ENCODE results near the gene HS3ST1. TPM values are rescaled to one million over a fixed set of nuclear protein-coding genes. Genes with fewer than 3 reads are reported as not detected.
A peak's percentile ranks its signal among the peaks of the same experiment; 100 is the strongest.

HS3ST1 gene
- total RNA-seq, 1 experiment from 2014 or later: 12.3 TPM

GRCh38 chr4:11470438-11471045 lies 41.8 kb upstream of the HS3ST1 start:
- no peak overlapping the region for H3K4me2 ChIP-seq
- POLR2A ChIA-PET (ENCODE audit: unreplicated experiment): interaction anchor here (0.5 to 1.1 kb wide), 4 partner anchors 158 to 230 kb away, joined by 4 to 8 read pairs (median 4); no protein-coding TSS in a partner anchor
- H3K9me3 ChIP-seq (ENCODE audit: insufficient read depth, low read depth): no peaks in the 10 kb centered on the region
- H3K27ac ChIP-seq: no peak overlapping the region
- H4K20me1 ChIP-seq (ENCODE audit: insufficient read depth): no peaks in the 10 kb centered on the region
- no peaks in the 10 kb centered on the region for H3F3A ChIP-seq (ENCODE audit: insufficient read depth, low read depth)
- TF ChIP-seq EZH2 (IDR thresholded peaks at IDR 0.05; ENCODE audit: low read depth) (no peak), CTCF (conservative IDR thresholded peaks at IDR 0.05) (no peak)
- H3K4me1 ChIP-seq (replicated peaks; ENCODE audit: insufficient read depth): no peaks in the 10 kb centered on the region
- DNase-seq: peak in 1 of 2 experiments; percentile 43
- H3K79me2 ChIP-seq (ENCODE audit: low read depth): no peaks in the 10 kb centered on the region
- no peaks in the 10 kb centered on the region for H3K27me3 ChIP-seq (ENCODE audit: insufficient read depth, low read depth)
- H3K4me3 ChIP-seq: no peak overlapping the region
- H3K36me3 ChIP-seq (ENCODE audit: low read depth): no peaks in the 10 kb centered on the region
- intact Hi-C loops (cut with micrococcal nuclease; ENCODE audit: unreplicated experiment): no loop called here
- BruUV-seq (replicated peaks): no TSS peak
- CTCF ChIA-PET: no interaction called here
- H3K9me2 ChIP-seq (ENCODE audit: insufficient read depth): no peaks in the 10 kb centered on the region
- H2AFZ ChIP-seq: no peak overlapping the region

GRCh38 chr4:11469650-11470437 lies 41.1 kb upstream of the HS3ST1 start:
- Histone ChIP-seq H3F3A (ENCODE audit: insufficient read depth, low read depth) (no peaks in the 10 kb centered on the region), H3K79me2 (ENCODE audit: low read depth) (no peaks in the 10 kb centered on the region), H3K4me2 (no peak overlapping the region), H3K9me3 (ENCODE audit: insufficient read depth, low read depth) (no peaks in the 10 kb centered on the region), H3K4me1 (replicated peaks; ENCODE audit: insufficient read depth) (no peaks in the 10 kb centered on the region), H3K4me3 (no peak overlapping the region), H3K27me3 (ENCODE audit: insufficient read depth, low read depth) (no peaks in the 10 kb centered on the region), H4K20me1 (ENCODE audit: insufficient read depth) (no peaks in the 10 kb centered on the region), H2AFZ (no peak overlapping the region), H3K36me3 (ENCODE audit: low read depth) (no peaks in the 10 kb centered on the region), H3K9me2 (ENCODE audit: insufficient read depth) (no peaks in the 10 kb centered on the region), H3K27ac (no peak overlapping the region)
- ChIA-PET POLR2A (ENCODE audit: unreplicated experiment) (interaction anchor here (0.5 to 1.1 kb wide), 4 partner anchors 159 to 231 kb away, joined by 4 to 8 read pairs (median 4); no protein-coding TSS in a partner anchor), CTCF (no interaction called here)
- BruUV-seq (replicated peaks): TSS peak; percentile 39
- no peak for DNase-seq
- TF ChIP-seq CTCF (conservative IDR thresholded peaks at IDR 0.05) (no peak), EZH2 (IDR thresholded peaks at IDR 0.05; ENCODE audit: low read depth) (no peak)
- intact Hi-C loops (cut with micrococcal nuclease; ENCODE audit: unreplicated experiment): loop anchor here (5.0 kb wide), 1 partner anchor 43 kb away; the partner anchor contains the start of gene HS3ST1

- no peak for TF ChIP-seq CTCF (conservative IDR thresholded peaks at IDR 0.05)
- TF ChIP-seq EZH2 (IDR thresholded peaks at IDR 0.05; ENCODE audit: low read depth): no peak
- Histone ChIP-seq H2AFZ (no peak overlapping the region), H3K79me2 (ENCODE audit: low read depth) (no peaks in the 10 kb centered on the region), H3K4me1 (replicated peaks; ENCODE audit: insufficient read depth) (no peaks in the 10 kb centered on the region), H3K9me3 (ENCODE audit: insufficient read depth, low read depth) (no peaks in the 10 kb centered on the region), H3K4me3 (no peak overlapping the region), H4K20me1 (ENCODE audit: insufficient read depth) (no peaks in the 10 kb centered on the region), H3K27me3 (ENCODE audit: insufficient read depth, low read depth) (no peaks in the 10 kb centered on the region), H3F3A (ENCODE audit: insufficient read depth, low read depth) (no peaks in the 10 kb centered on the region), H3K36me3 (ENCODE audit: low read depth) (no peaks in the 10 kb centered on the region), H3K9me2 (ENCODE audit: insufficient read depth) (no peaks in the 10 kb centered on the region), H3K27ac (no peak overlapping the region), H3K4me2 (no peak overlapping the region)
- CTCF ChIA-PET: no interaction called here
- peak; percentile 13 to 36 for DNase-seq
- intact Hi-C loops (cut with micrococcal nuclease; ENCODE audit: unreplicated experiment): loop anchor here (5.0 kb wide), 1 partner anchor 42 kb away; the partner anchor contains the start of gene HS3ST1
- no TSS peak for BruUV-seq (replicated peaks)
- POLR2A ChIA-PET (ENCODE audit: unreplicated experiment): interaction anchor here (0.6 kb wide), 1 partner anchor 159 kb away, joined by 3 read pairs; no protein-coding TSS in a partner anchor
These were observed 40.2 kb upstream of the HS3ST1 start for GRCh38 chr4:11468901-11469300.
